Suprapubic skin (tissue), 4 donors: ENCODE results near the gene MLX. TPM values are rescaled to one million over a fixed set of nuclear protein-coding genes. Genes with fewer than 3 reads are reported as not detected.
A peak's percentile ranks its signal among the peaks of the same experiment; 100 is the strongest.

Experiments
- DNase-seq, 2 donors: peaks; one replicate each; pipeline ENCODE4 v3.0.0-alpha.2; 2019; ENCODE audit warnings: low spot score in 2 of 2
- H3K27ac ChIP-seq: fragments of 200-600 bp; sonication (generic); one replicate; pipeline ENCODE4 v1.5.1; 2019
- H3K27me3 ChIP-seq: fragments of 200-600 bp; sonication (generic); one replicate; pipeline ENCODE4 v1.5.1; 2019
- H3K36me3 ChIP-seq: fragments of 200-600 bp; sonication (generic); one replicate; pipeline ENCODE4 v1.5.1; 2019
- H3K4me1 ChIP-seq: fragments of 200-600 bp; sonication (generic); one replicate; pipeline ENCODE4 v1.5.1; 2019
- H3K4me3 ChIP-seq: fragments of 200-600 bp; sonication (generic); one replicate; pipeline ENCODE4 v1.5.1; 2019; ENCODE audit warnings: mild to moderate bottlenecking
- H3K9me3 ChIP-seq: fragments of 200-600 bp; sonication (generic); one replicate; pipeline ENCODE4 v1.5.1; 2019
- CTCF ChIP-seq, 2 donors: fragments of 200-600 bp in 1 of 2; fragments of 450-650 bp in 1 of 2; sonication (generic) in 1 of 2; IDR thresholded peaks; one replicate each; pipeline ENCODE4 v1.5.1; 2016 to 2019; ENCODE audit warnings: antibody characterized with exemption in 2 of 2, mild to moderate bottlenecking in 1 of 2, moderate library complexity in 1 of 2
- EP300 ChIP-seq: sonication (generic); formaldehyde crosslinking; IDR thresholded peaks from one replicate; pipeline ENCODE4 v1.6.1; 2017; ENCODE audit warnings: antibody characterized with exemption
- POLR2A ChIP-seq, 2 donors: fragments of 450-650 bp; IDR thresholded peaks; one replicate each; pipeline ENCODE4 v1.6.1; 2017; ENCODE audit warnings: antibody characterized with exemption in 2 of 2, mild to moderate bottlenecking in 2 of 2, moderate library complexity in 2 of 2
- POLR2AphosphoS5 ChIP-seq, 3 donors: sonication (generic); formaldehyde crosslinking; IDR thresholded peaks; one replicate each; pipeline ENCODE4 v1.6.1; 2017; ENCODE audit warnings: antibody characterized with exemption in 3 of 3
- WGBS: methylation state at CpG from one replicate; pipeline ENCODE4 v1.1.5; 2018; 5-methylcytosine and 5-hydroxymethylcytosine counted together
- total RNA-seq, 4 donors: library from RNA; depleted of rRNA; stranded (reverse); fragments of >200 nt; gene quantifications; one replicate each; pipeline ENCODE4 v1.1.0, GENCODE V29; 2016

Gene MLX
- total RNA-seq, 4 donors from 2014 or later: 34.7 to 62.5 (median 44.3) TPM

- TF ChIP-seq EP300: no peak
- TF ChIP-seq POLR2A (IDR thresholded peaks at IDR 0.05): no peak
- no peak for TF ChIP-seq POLR2AphosphoS5 (IDR thresholded peaks at IDR 0.05)
- TF ChIP-seq CTCF (IDR thresholded peaks at IDR 0.05): no peak
- Histone ChIP-seq H3K4me1 (peaks cover 37% of the 10 kb centered on the region), H3K36me3 (peaks cover 71% of the 10 kb centered on the region), H3K27me3 (no peaks in the 10 kb centered on the region), H3K9me3 (no peaks in the 10 kb centered on the region), H3K4me3 (no peak overlapping the region), H3K27ac (no peak overlapping the region)
- WGBS: 83% methylated on average over 4 of the region's 10 CpGs
- DNase-seq: no peak
Measured at GRCh38 chr17:42581744-42582270, 14.9 kb downstream of the MLX start.

GRCh38 chr17:42584880-42585279 is 18.0 kb downstream of the MLX start:
- no peak for DNase-seq
- Histone ChIP-seq H3K27ac (peak overlapping the region; percentile 26), H3K4me1 (peaks cover 37% of the 10 kb centered on the region), H3K9me3 (no peaks in the 10 kb centered on the region), H3K27me3 (no peaks in the 10 kb centered on the region), H3K4me3 (no peak overlapping the region), H3K36me3 (peaks cover 86% of the 10 kb centered on the region)
- TF ChIP-seq POLR2AphosphoS5 (IDR thresholded peaks at IDR 0.05) (no peak), POLR2A (IDR thresholded peaks at IDR 0.05) (no peak), CTCF (IDR thresholded peaks at IDR 0.05) (no peak), EP300 (no peak)
- WGBS: 71% methylated on average over 9 of the region's 9 CpGs

DNA sequence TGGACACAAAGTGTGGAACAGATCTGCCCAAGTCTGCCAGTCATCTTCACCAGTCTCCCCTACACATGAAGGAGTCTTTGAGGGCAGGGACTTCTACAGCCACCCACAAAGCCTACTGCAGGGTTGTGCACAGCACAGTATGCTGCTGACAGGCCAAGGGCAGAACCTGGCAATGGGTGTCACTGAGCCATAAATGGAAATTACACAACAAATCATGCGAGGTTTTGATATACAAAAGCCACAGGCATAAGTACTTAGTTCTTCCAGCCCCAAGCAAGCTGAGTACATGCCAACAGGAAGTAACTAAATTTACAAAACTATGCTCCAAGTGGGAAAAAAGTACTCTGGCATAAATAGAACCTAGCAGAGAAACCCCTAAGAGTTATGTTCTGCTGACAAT is 18.5 kb downstream of the MLX start:
- peaks cover 37% of the 10 kb centered on the region for H3K4me1 ChIP-seq
- peaks cover 86% of the 10 kb centered on the region for H3K36me3 ChIP-seq
- H3K27ac ChIP-seq: peak overlapping the region; percentile 26
- H3K27me3 ChIP-seq: no peaks in the 10 kb centered on the region
- no peak for TF ChIP-seq EP300
- no peak for TF ChIP-seq POLR2AphosphoS5 (IDR thresholded peaks at IDR 0.05)
- TF ChIP-seq POLR2A (IDR thresholded peaks at IDR 0.05): no peak
- TF ChIP-seq CTCF (IDR thresholded peaks at IDR 0.05): no peak
- no peaks in the 10 kb centered on the region for H3K9me3 ChIP-seq
- H3K4me3 ChIP-seq: no peak overlapping the region
- no peak for DNase-seq
- 6% methylated on average over 1 of the region's 1 CpG for WGBS

- Histone ChIP-seq H3K36me3 (peaks cover 88% of the 10 kb centered on the region), H3K27ac (peak overlapping the region; percentile 73), H3K4me1 (peaks cover 37% of the 10 kb centered on the region), H3K27me3 (no peaks in the 10 kb centered on the region), H3K9me3 (no peaks in the 10 kb centered on the region), H3K4me3 (no peak overlapping the region)
- WGBS: 56% methylated on average over 7 of the region's 7 CpGs
- TF ChIP-seq POLR2AphosphoS5 (IDR thresholded peaks at IDR 0.05): peak in 1 of 3 donors; percentile 38
- TF ChIP-seq EP300: no peak
- no peak for TF ChIP-seq POLR2A (IDR thresholded peaks at IDR 0.05)
- TF ChIP-seq CTCF (IDR thresholded peaks at IDR 0.05): no peak
- no peak for DNase-seq
Measured at GRCh38 chr17:42586514-42587230, 19.8 kb downstream of the MLX start.

GRCh38 chr17:42590886-42591285 is 24.0 kb downstream of the MLX start:
- Histone ChIP-seq H3K27me3 (no peaks in the 10 kb centered on the region), H3K4me1 (peaks cover 25% of the 10 kb centered on the region), H3K27ac (no peak overlapping the region), H3K9me3 (no peaks in the 10 kb centered on the region), H3K4me3 (no peak overlapping the region), H3K36me3 (peaks cover 54% of the 10 kb centered on the region)
- DNase-seq: no peak
- 92% methylated on average over 2 of the region's 2 CpGs for WGBS
- TF ChIP-seq CTCF (IDR thresholded peaks at IDR 0.05) (no peak), EP300 (no peak)
